ENCODE measurements around the gene PTPRG.
"Not testable (repeated sequence)": the region's sequence is repeated elsewhere in the genome, so short reads cannot be mapped to it uniquely, and the experiment has no call there.

PTPRG gene

GRCh38 chr3:61541694-61542093 lies 19.7 kb upstream of the PTPRG start:
- DNase-seq = no peak
- H3K27ac Mint-ChIP-seq = no peak overlapping the region
- H3K9me3 Mint-ChIP-seq = no peaks in the 10 kb centered on the region
- no peaks in the 10 kb centered on the region for H3K36me3 Mint-ChIP-seq
- H3K4me3 Mint-ChIP-seq = no peak overlapping the region
- CTCF ChIA-PET = no interaction called here
- H3K4me1 Mint-ChIP-seq = no peaks in the 10 kb centered on the region
- peaks cover 5% of the 10 kb centered on the region for H3K27me3 Mint-ChIP-seq

GRCh38 chr3:61545716-61546115 lies 15.7 kb upstream of the PTPRG start:
- peaks cover 5% of the 10 kb centered on the region for H3K27me3 Mint-ChIP-seq
- no peaks in the 10 kb centered on the region for H3K9me3 Mint-ChIP-seq
- H3K4me1 Mint-ChIP-seq = no peaks in the 10 kb centered on the region
- H3K4me3 Mint-ChIP-seq = no peak overlapping the region
- no peak overlapping the region for H3K27ac Mint-ChIP-seq
- H3K36me3 Mint-ChIP-seq = no peaks in the 10 kb centered on the region
- no peak for DNase-seq
- CTCF ChIA-PET = interaction anchor here (1.7 kb wide), 1 partner anchor 16 kb away, joined by 5 read pairs; no protein-coding TSS in a partner anchor

GRCh38 chr3:61547625-61548024 lies 13.7 kb upstream of the PTPRG start:
- DNase-seq = no peak
- no peaks in the 10 kb centered on the region for H3K9me3 Mint-ChIP-seq
- H3K27ac Mint-ChIP-seq = no peak overlapping the region
- H3K4me3 Mint-ChIP-seq = no peak overlapping the region
- no peaks in the 10 kb centered on the region for H3K4me1 Mint-ChIP-seq
- CTCF ChIA-PET = no interaction called here
- no peaks in the 10 kb centered on the region for H3K36me3 Mint-ChIP-seq
- H3K27me3 Mint-ChIP-seq = peaks cover 5% of the 10 kb centered on the region

- DNase-seq, H3K4me3 Mint-ChIP-seq, H3K9me3 Mint-ChIP-seq, H3K36me3 Mint-ChIP-seq, H3K4me1 Mint-ChIP-seq, H3K27me3 Mint-ChIP-seq, H3K27ac Mint-ChIP-seq, CTCF ChIA-PET: not testable (repeated sequence)
Measured at GRCh38 chr3:61552704-61553103, 8.7 kb upstream of the PTPRG start.

- no peak for DNase-seq
- H3K27ac Mint-ChIP-seq = no peak overlapping the region
- no peak overlapping the region for H3K4me3 Mint-ChIP-seq
- H3K9me3 Mint-ChIP-seq = peaks cover 2% of the 10 kb centered on the region
- CTCF ChIA-PET = no interaction called here
- H3K36me3 Mint-ChIP-seq = no peaks in the 10 kb centered on the region
- peaks cover 68% of the 10 kb centered on the region for H3K27me3 Mint-ChIP-seq
- peaks cover 20% of the 10 kb centered on the region for H3K4me1 Mint-ChIP-seq
Measured at GRCh38 chr3:61559136-61559731, 2.1 kb upstream of the PTPRG start.

- H3K27ac Mint-ChIP-seq = peak overlapping the region; percentile 19
- DNase-seq = peak; percentile 70
- H3K27me3 Mint-ChIP-seq = peaks cover 82% of the 10 kb centered on the region
- H3K4me1 Mint-ChIP-seq = peaks cover 20% of the 10 kb centered on the region
- no peaks in the 10 kb centered on the region for H3K36me3 Mint-ChIP-seq
- peak overlapping the region; percentile 76 for H3K4me3 Mint-ChIP-seq
- CTCF ChIA-PET = no interaction called here
- H3K9me3 Mint-ChIP-seq = peaks cover 2% of the 10 kb centered on the region
Measured at GRCh38 chr3:61560517-61561373, 626 bp upstream of the PTPRG start.

- Mint-ChIP-seq H3K4me1 (peaks cover 20% of the 10 kb centered on the region), H3K27me3 (peaks cover 91% of the 10 kb centered on the region), H3K9me3 (peaks cover 2% of the 10 kb centered on the region), H3K27ac (no peak overlapping the region), H3K4me3 (peak overlapping the region; percentile 44), H3K36me3 (no peaks in the 10 kb centered on the region)
- CTCF ChIA-PET = no interaction called here
- no peak for DNase-seq
Measured at GRCh38 chr3:61562042-61562720, 810 bp downstream of the PTPRG start.

- Mint-ChIP-seq H3K4me1 (peaks cover 20% of the 10 kb centered on the region), H3K4me3 (peak overlapping the region; percentile 44), H3K27me3 (peaks cover 93% of the 10 kb centered on the region), H3K9me3 (peaks cover 2% of the 10 kb centered on the region), H3K36me3 (no peaks in the 10 kb centered on the region), H3K27ac (no peak overlapping the region)
- no peak for DNase-seq
- CTCF ChIA-PET = interaction anchor here (1.6 kb wide), 1 partner anchor 625 kb away, joined by 4 read pairs; no protein-coding TSS in a partner anchor
Measured at GRCh38 chr3:61562721-61563312, 1.4 kb downstream of the PTPRG start.

GRCh38 chr3:61563313-61564271 lies 2.2 kb downstream of the PTPRG start:
- Mint-ChIP-seq H3K4me3 (no peak overlapping the region), H3K36me3 (no peaks in the 10 kb centered on the region), H3K4me1 (peaks cover 20% of the 10 kb centered on the region), H3K27me3 (peaks cover 87% of the 10 kb centered on the region), H3K9me3 (peaks cover under 1% of the 10 kb centered on the region), H3K27ac (no peak overlapping the region)
- DNase-seq = no peak
- CTCF ChIA-PET = interaction anchor here (1.4 to 1.6 kb wide), 2 partner anchors 33 to 624 kb away, joined by 3 to 4 read pairs; no protein-coding TSS in a partner anchor

- Mint-ChIP-seq H3K27me3 (peaks cover 79% of the 10 kb centered on the region), H3K27ac (no peak overlapping the region), H3K4me1 (peaks cover 20% of the 10 kb centered on the region), H3K9me3 (no peaks in the 10 kb centered on the region), H3K36me3 (no peaks in the 10 kb centered on the region), H3K4me3 (no peak overlapping the region)
- CTCF ChIA-PET = interaction anchor here (1.4 to 1.6 kb wide), 3 partner anchors 34 to 623 kb away, joined by 3 to 4 read pairs (median 4); no protein-coding TSS in a partner anchor
- no peak for DNase-seq
Measured at GRCh38 chr3:61564395-61565059, 3.2 kb downstream of the PTPRG start.

- Mint-ChIP-seq H3K4me3 (no peak overlapping the region), H3K4me1 (peaks cover 13% of the 10 kb centered on the region), H3K36me3 (no peaks in the 10 kb centered on the region), H3K27me3 (peaks cover 71% of the 10 kb centered on the region), H3K27ac (no peak overlapping the region), H3K9me3 (no peaks in the 10 kb centered on the region)
- no peak for DNase-seq
- CTCF ChIA-PET = interaction anchor here (0.6 to 1.4 kb wide), 2 partner anchors 42 to 369 kb away, joined by 3 to 4 read pairs; no protein-coding TSS in a partner anchor
Measured at GRCh38 chr3:61565569-61565968, 4.2 kb downstream of the PTPRG start.

GRCh38 chr3:61568127-61568526 lies 6.8 kb downstream of the PTPRG start:
- Mint-ChIP-seq H3K4me1 (peaks cover 4% of the 10 kb centered on the region), H3K9me3 (no peaks in the 10 kb centered on the region), H3K27me3 (peaks cover 45% of the 10 kb centered on the region), H3K27ac (no peak overlapping the region), H3K4me3 (no peak overlapping the region), H3K36me3 (no peaks in the 10 kb centered on the region)
- CTCF ChIA-PET = no interaction called here
- no peak for DNase-seq
